ENCODE results near the gene NPIPA5.
A peak's percentile ranks its signal among the peaks of the same experiment; 100 is the strongest.
"Not testable (repeated sequence)": the region's sequence is repeated elsewhere in the genome, so short reads cannot be mapped to it uniquely, and the experiment has no call there.

The NPIPA5 gene

GRCh38 chr16:15378194-15378593 is at the start of gene NPIPA5:
NPIPA5 (minus strand) TSS chr16:15378294; CDS start chr16:15378294, 0 bp downstream.
- DNase-seq, result not testable (repeated sequence)

- DNase-seq, result peak; percentile 90
These were observed 49.6 kb upstream of the NPIPA5 start for GRCh38 chr16:15427648-15428239.

GRCh38 chr16:15426796-15427195 is 48.7 kb upstream of the NPIPA5 start:
- DNase-seq, result no peak

DNA sequence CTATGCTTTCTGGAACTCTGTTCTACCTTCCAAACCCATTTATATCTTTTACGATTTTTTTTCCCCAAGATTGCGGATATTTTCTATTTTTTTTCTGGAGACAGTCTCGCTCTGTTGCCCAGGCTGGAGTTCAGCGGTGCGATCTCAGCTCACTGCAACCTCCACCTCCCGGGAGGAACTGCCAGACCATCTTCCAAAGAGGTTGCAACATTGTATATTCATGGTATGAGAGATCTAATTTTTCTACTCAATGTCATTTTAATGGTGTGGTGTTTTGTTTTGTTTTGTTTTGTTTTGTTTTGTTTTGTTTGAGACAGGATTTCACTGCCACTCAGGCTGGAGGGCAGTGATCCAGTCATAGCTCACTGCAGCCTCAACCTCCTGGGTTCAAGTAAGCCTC is 47.8 kb upstream of the NPIPA5 start:
- DNase-seq, result no peak

DNA sequence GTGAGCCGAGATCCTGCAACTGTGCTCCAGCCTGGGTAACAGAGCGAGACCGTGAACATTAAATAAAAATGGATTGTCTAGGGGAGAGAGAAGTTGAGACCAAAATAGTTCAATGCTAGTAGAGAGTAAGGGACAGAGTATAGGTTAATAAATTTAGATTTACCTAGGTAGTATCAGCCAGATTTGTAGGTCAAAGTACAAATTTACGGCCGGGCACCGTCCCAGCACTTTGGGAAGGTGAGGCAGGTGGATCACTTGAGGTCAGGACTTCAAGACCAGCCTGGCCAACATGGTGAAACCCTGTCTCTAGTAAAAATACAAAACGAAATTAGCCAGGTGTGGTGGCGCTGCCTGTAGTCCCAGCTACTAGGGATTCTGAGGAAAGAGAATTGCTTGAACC is 44.1 kb upstream of the NPIPA5 start:
- DNase-seq, result no peak

GRCh38 chr16:15421696-15422095 is 43.6 kb upstream of the NPIPA5 start:
- not testable (repeated sequence) for DNase-seq

GRCh38 chr16:15418206-15418605 is 40.1 kb upstream of the NPIPA5 start:
- DNase-seq, result no peak

- no peak for DNase-seq
These were observed 39.1 kb upstream of the NPIPA5 start for GRCh38 chr16:15417197-15417596.

DNA sequence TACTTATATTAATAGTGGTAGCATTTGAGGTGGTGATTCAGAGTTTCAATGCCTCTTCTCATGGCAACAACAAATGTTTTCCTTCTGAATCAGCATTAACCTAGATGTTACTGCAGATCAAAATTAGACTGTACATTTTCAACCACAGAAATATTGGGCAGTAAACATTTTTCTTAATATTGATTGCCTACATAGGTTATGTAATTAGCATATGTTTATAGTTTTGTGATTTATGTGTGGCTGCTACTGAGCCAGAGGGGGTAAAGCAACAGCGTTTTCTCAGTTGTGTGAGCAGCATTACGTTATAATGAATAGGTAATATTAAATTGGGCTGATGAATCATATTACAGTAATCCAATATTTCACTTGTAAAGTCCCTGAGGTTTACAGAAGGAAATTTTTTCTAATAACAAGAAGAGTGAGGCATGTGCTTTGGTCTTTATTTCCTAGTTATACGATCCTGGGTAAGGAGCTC is 37.5 kb upstream of the NPIPA5 start:
- DNase-seq, result peak; percentile 51

- DNase-seq, result not testable (repeated sequence)
These were observed 31.4 kb upstream of the NPIPA5 start for GRCh38 chr16:15409476-15409875.

DNA sequence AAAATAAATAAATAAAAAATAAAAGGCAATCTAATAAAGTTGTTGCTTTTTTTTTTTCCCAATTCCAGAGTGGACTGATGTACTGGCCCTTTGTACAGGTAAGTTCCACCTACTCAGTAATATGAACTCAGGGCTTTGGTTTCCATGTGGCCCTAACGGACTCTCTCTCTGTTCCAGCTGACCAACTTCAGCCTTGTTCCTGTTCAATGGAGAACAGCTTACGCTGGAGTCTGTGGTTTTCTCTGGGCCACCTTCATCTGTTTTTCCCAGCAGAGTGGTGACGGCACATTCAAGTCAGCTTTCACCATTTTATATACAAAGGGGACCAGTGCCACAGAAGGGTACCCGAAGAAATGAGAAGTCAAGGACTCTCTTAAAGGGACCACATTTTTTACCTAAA is 29.7 kb upstream of the NPIPA5 start:
- not testable (repeated sequence) for DNase-seq

DNA sequence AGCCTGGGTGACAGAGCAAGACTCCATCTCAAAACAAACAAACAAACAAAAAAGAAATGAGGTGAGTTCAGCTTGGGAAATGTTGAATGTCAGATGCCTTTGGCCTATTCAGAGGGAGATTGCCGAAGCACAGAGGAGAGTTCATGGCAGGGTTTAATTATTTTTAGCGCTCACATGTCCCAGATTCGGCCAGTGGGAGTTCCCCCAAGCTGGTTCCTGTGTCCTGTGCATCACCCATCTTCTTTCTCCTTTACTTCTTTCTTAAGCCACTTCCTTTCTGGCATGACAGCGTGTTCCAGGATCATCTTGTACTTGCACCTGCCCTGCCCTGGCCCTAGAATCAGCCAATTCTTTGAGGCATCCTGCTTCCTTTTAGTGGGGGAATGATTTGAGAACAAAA is 26.7 kb upstream of the NPIPA5 start:
- DNase-seq, result no peak

GRCh38 chr16:15404091-15404490 is 26.0 kb upstream of the NPIPA5 start:
- not testable (repeated sequence) for DNase-seq

- DNase-seq, result no peak
These were observed 25.4 kb upstream of the NPIPA5 start for GRCh38 chr16:15403392-15403995.

DNA sequence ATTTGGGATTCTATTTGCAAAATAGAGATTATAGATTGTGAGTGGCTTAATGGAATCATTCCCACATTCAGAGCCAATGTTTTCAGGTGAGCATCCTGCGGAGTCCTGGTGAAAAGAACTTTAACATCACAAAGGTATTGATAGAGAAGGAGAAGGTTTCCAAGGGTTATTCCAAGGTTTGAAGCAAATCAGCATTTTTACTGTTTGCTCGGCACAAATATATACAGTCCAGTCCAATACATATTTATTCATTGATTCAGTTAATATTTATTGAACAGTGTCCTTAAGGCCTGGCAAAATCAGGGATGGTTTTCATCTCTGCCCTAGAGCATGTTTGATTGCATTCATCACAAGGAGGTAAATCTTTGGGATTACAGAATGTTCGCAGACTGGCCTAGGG is 23.9 kb upstream of the NPIPA5 start:
- no peak for DNase-seq

DNA sequence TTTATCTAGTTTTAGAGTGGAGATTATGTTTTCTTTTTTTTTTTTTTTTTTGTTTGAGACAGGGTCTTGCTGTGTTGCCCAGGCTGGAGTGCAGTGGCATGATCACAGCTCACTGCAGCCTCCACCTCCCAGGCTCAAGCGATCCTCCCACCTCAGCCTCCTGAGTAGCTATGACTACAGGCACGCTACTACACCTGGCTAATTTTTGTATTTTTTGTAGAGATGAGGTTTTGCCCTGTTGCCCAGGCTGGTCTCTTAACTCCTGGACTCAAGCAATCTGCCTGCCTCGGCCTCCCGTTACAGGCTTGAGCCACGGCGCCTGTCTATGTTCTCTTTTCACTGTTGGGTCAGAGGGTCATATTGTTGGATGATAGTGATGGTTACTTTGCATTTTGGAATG is 22.2 kb upstream of the NPIPA5 start:
- not testable (repeated sequence) for DNase-seq

GRCh38 chr16:15399317-15399716 is 21.2 kb upstream of the NPIPA5 start:
- no peak for DNase-seq

GRCh38 chr16:15398618-15399316 is 20.7 kb upstream of the NPIPA5 start:
- no peak for DNase-seq

GRCh38 chr16:15396948-15397594 is 19.0 kb upstream of the NPIPA5 start:
- no peak for DNase-seq

GRCh38 chr16:15396509-15396829 is 18.4 kb upstream of the NPIPA5 start:
- DNase-seq, result not testable (repeated sequence)

- not testable (repeated sequence) for DNase-seq
These were observed 17.8 kb upstream of the NPIPA5 start, which contains the start of gene MPV17L for GRCh38 chr16:15395631-15396508. MPV17L (plus strand) TSS chr16:15395754; CDS start chr16:15395898, 144 bp downstream.

DNA sequence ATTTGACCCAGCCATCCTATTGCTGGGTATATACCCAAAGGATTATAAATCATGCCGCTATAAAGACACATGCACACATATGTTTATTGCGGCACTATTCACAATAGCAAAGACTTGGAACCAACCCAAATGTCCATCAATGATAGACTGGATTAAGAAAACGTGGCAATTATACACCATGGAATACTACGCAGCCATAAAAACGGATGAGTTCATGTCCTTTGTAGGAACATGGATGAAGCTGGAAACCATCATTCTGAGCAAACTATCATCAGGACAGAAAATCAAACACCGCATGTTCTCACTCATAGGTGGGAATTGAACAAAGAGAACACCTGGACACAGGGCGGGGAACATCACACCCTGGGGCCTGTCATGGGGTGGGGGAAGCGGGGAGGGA is 14.9 kb upstream of the NPIPA5 start:
- not testable (repeated sequence) for DNase-seq

GRCh38 chr16:15389916-15390315 is 11.8 kb upstream of the NPIPA5 start:
- DNase-seq, result not testable (repeated sequence)
